Measurements from ENCODE around the gene GSTO2.
"Not testable (repeated sequence)": the region's sequence is repeated elsewhere in the genome, so short reads cannot be mapped to it uniquely, and the experiment has no call there.

GSTO2 gene

DNA sequence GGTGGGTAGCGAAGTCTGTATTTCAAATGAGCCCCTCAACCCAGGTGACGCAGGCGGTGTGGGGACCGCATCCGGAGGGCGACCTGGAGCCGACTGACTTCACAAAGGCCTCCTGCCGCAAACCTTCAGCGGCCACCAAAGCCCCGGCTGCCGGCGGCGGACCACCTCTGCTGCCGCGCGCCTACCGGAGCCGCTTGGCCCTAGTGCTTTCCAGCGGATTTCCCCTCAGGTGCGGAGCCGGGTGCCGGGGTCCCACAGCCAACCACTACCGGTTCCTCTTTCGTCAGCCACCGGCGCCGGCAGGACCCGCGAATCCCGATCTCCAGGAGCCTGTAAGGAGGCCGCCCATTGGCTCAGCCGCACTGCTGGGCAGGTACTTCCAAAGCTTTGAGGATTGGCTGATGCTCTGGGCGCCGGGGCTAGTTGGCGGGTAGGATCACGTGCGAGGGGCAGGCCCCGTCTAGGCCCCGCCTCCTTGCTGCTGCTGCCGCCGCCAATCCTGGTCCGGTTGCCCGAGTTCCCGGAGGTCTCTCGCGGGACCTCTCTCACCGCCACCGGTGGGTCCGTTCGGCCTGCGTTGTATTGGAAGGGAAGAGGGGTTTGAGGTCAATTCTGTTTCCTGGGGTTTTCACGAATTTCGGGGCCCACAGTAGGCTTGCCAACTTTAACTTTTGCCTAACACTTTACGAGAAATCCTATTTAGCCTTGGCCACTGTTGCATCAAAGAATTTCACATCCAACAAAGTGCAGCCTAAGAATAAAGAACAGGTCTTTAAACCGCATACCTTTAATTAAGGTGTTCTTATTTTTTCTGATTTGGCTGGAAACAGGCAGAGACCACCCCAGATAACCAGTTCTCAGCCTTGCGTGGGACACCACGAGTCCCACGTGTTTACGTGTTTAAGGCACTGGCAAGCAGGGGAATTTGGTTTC is at the start of gene GSTO2:
GSTO2 (plus strand) TSS at position 472 of the 933 bp plus-strand sequence. CDS start 5,732 bp downstream, outside the sequence.
- Histone ChIP-seq H3K4me3 (ENCODE audit: low read length) (peak within 1 kb of the TSS; percentile 93), H3K27me3 (ENCODE audit: control insufficient read depth, insufficient read depth, low read length) (no peaks in the 10 kb centered on the region), H3K36me3 (ENCODE audit: control insufficient read depth, insufficient read depth, low read length) (no peaks in the 10 kb centered on the region), H3K9ac (ENCODE audit: low read length) (peak within 1 kb of the TSS; percentile 92), H3K9me3 (ENCODE audit: control insufficient read depth, low read length) (no peaks in the 10 kb centered on the region), H3K4me1 (ENCODE audit: control insufficient read depth, insufficient read depth, low read length) (peaks cover 8% of the 10 kb centered on the region)

DNA sequence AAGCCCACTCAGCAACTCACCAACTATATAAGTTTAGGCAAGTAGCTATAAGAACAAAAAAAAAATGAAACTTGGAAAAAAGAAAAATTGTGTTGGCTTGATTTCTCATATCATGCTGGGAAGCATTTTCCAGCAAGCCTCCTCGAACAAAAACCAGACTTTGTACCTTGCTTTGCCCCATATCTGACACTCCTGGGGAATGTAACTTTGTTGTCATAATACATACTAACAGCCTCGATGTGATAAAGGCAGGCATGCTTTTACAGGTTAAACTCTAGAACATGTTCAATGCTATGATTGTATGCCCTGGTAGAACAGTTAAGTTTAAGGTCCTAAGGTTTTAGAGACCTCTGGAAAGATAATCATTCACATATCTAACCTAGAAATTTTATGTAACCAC is 48.5 kb upstream of the GSTO2 start:
- H3K36me3 ChIP-seq (ENCODE audit: control insufficient read depth, insufficient read depth, low read length): no peaks in the 10 kb centered on the region
- H3K9me3 ChIP-seq (ENCODE audit: control insufficient read depth, low read length): no peaks in the 10 kb centered on the region
- no peak overlapping the region for H3K4me3 ChIP-seq (ENCODE audit: low read length)
- no peaks in the 10 kb centered on the region for H3K4me1 ChIP-seq (ENCODE audit: control insufficient read depth, insufficient read depth, low read length)
- H3K27me3 ChIP-seq (ENCODE audit: control insufficient read depth, insufficient read depth, low read length): no peaks in the 10 kb centered on the region
- no peak overlapping the region for H3K9ac ChIP-seq (ENCODE audit: low read length)

DNA sequence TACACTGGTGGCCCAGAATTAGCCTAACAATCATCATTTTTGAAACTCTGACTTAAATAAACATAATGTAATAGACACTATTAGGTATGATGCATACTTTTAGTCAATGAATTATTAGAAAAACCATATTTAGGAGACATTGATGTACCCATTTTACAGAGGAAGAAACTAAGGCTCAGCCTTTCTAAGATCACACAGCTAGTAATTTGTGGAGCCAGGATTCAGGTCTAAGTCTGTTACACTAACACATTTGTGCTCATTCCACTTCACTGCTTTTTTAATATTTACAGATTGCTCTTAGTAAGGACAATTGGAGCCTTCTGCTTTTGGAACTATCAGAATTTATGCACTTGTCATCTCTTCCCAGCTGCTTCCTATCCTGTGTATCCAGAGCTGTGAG is 45.7 kb upstream of the GSTO2 start:
- H3K36me3 ChIP-seq (ENCODE audit: control insufficient read depth, insufficient read depth, low read length): no peaks in the 10 kb centered on the region
- no peaks in the 10 kb centered on the region for H3K9me3 ChIP-seq (ENCODE audit: control insufficient read depth, low read length)
- no peaks in the 10 kb centered on the region for H3K27me3 ChIP-seq (ENCODE audit: control insufficient read depth, insufficient read depth, low read length)
- H3K4me1 ChIP-seq (ENCODE audit: control insufficient read depth, insufficient read depth, low read length): no peaks in the 10 kb centered on the region
- H3K9ac ChIP-seq (ENCODE audit: low read length): no peak overlapping the region
- no peak overlapping the region for H3K4me3 ChIP-seq (ENCODE audit: low read length)

DNA sequence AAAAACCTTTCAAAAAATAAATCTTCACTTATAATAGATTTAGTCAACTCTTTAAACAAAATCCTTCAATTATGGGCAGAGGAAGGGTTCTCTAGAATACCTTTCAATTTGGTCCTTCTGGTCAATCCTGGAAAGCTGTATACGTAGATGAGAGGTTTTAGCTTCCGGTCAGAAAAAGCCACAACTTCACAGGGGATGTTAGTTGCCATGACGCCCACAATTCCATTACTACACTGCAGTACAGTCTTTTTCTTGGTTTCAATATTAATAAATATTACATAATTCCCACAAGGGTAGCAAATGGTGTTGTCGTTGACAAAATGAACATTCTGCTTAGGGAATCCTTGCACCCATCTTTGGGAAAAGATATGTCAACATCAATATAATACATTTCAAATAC is 38.5 kb upstream of the GSTO2 start:
- no peak overlapping the region for H3K4me3 ChIP-seq (ENCODE audit: low read length)
- H3K9ac ChIP-seq (ENCODE audit: low read length): no peak overlapping the region
- H3K36me3 ChIP-seq (ENCODE audit: control insufficient read depth, insufficient read depth, low read length): no peaks in the 10 kb centered on the region
- no peaks in the 10 kb centered on the region for H3K4me1 ChIP-seq (ENCODE audit: control insufficient read depth, insufficient read depth, low read length)
- H3K27me3 ChIP-seq (ENCODE audit: control insufficient read depth, insufficient read depth, low read length): no peaks in the 10 kb centered on the region
- H3K9me3 ChIP-seq (ENCODE audit: control insufficient read depth, low read length): no peaks in the 10 kb centered on the region

DNA sequence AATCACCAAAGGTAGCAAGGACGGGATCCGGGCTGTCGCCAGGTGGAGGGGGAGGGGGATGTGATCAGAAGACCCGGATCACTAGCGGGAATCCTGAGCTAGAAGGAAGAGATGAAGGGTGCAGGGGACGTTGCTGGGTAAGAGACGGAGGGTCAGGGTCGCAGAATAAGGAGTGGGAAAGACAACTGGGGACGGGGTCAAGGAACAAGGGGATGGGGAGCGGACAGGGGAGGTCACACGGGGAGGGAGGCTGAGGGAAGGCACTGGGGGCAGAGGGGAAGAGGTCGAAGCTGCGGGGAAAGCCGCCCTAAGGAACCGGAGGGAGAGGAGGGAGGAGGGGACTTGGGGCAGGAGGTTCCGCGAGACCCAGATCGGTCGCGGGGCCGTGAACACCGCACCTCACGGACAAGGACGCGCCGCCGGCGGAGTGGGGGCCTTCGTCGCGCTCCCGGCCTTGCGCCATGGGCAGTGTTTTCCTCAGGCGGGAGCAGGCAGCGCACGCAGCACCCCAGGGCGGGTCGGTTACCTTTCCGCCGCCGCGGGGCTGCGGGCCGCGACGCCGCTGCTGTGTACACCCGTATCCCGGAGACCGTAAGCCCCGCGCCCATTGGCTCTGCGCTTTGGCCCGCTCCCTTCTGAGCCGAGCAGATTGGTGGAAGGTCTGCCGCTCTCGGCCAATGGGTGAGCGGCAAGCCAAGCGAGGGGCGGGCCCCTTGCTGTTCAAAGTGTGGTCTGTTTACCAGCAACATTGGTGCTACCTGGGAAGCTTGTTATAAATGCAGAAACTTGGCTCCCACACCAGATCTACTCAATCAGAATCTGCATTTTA is 37.0 kb upstream of the GSTO2 start, which contains the start of gene CFAP43:
CFAP43 (minus strand) TSS at position 581 of the 829 bp plus-strand sequence; CDS start at position 463, 118 bp downstream.
- Histone ChIP-seq H3K36me3 (ENCODE audit: control insufficient read depth, insufficient read depth, low read length) (no peaks in the 10 kb centered on the region), H3K9ac (ENCODE audit: low read length) (peak within 1 kb of the TSS; percentile 82)

DNA sequence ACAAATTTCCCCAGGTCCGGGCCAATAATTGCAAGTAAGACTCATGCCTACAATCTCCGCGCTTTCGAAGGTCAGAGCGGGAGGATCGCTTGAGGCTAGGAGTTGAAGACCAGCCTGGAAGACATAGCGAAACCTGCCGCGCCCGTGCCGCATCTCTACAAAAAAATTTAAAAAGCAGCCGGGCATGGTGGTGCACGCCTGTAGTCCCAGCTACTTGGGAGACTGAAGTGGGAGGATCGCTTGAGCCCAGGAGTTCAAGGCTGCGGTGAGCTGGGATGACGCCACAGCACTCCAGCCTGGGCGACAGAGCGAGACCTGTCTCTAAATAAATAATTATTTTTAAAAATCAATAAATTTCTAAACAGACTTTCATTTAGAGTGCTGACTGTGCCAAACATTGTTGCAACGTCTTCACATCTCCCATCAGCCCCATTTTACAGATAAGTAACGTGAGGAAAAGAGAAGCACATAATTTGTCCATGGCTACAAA is 36.3 kb upstream of the GSTO2 start:
- Histone ChIP-seq H3K36me3 (ENCODE audit: control insufficient read depth, insufficient read depth, low read length) (no peaks in the 10 kb centered on the region), H3K4me3 (ENCODE audit: low read length) (peak overlapping the region; percentile 54), H3K9ac (ENCODE audit: low read length) (peak overlapping the region; percentile 59)

More for the DNA sequence above, 37.0 kb upstream of the GSTO2 start, which contains the start of gene CFAP43:
- Histone ChIP-seq H3K27me3 (ENCODE audit: control insufficient read depth, insufficient read depth, low read length) (no peaks in the 10 kb centered on the region), H3K4me1 (ENCODE audit: control insufficient read depth, insufficient read depth, low read length) (no peaks in the 10 kb centered on the region), H3K4me3 (ENCODE audit: low read length) (peak within 1 kb of the TSS; percentile 54), H3K9me3 (ENCODE audit: control insufficient read depth, low read length) (no peaks in the 10 kb centered on the region)

DNA sequence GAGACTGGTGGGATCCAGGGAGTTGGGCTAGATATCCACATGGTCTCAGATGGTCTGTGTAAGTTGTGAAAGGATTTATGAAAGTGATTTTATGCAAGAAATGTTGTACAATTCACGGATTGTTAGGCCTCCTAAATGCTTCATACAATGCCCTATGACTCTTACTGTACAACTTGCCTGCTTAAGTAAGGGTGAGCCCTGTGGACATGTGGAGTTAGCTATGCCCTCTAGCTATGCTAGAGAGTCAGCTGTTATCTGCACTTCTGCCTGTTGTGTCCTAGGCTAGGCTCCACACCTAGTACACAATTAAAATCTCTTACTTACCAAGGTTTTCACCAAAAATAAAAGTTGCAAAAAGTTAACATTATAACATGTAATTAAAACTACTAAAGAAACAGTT is 35.2 kb upstream of the GSTO2 start:
- Histone ChIP-seq H3K36me3 (ENCODE audit: control insufficient read depth, insufficient read depth, low read length) (no peaks in the 10 kb centered on the region), H3K27me3 (ENCODE audit: control insufficient read depth, insufficient read depth, low read length) (no peaks in the 10 kb centered on the region), H3K4me3 (ENCODE audit: low read length) (no peak overlapping the region), H3K9me3 (ENCODE audit: control insufficient read depth, low read length) (no peaks in the 10 kb centered on the region), H3K9ac (ENCODE audit: low read length) (no peak overlapping the region), H3K4me1 (ENCODE audit: control insufficient read depth, insufficient read depth, low read length) (no peaks in the 10 kb centered on the region)

More for the DNA sequence above, 36.3 kb upstream of the GSTO2 start:
- Histone ChIP-seq H3K4me1 (ENCODE audit: control insufficient read depth, insufficient read depth, low read length) (no peaks in the 10 kb centered on the region), H3K9me3 (ENCODE audit: control insufficient read depth, low read length) (no peaks in the 10 kb centered on the region), H3K27me3 (ENCODE audit: control insufficient read depth, insufficient read depth, low read length) (no peaks in the 10 kb centered on the region)

DNA sequence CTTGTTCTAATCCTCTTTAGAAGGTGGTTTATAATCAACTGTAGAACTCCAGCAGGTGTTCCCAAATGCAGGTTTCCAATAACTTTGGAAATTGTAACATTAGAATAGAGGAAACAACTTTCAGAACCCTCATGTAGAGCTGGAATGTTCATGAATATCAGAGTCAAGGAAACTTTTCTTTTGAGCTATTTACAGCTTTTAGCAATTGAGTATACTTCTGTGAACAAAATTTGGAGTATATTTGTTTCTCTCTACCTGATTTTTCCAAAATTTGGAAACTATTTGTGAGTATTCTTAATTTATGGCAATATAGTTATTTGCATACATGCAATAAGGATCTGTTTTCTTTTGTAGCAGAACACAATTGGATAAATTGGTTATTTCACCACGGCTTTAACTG is 34.0 kb upstream of the GSTO2 start:
- Histone ChIP-seq H3K9ac (ENCODE audit: low read length) (no peak overlapping the region), H3K27me3 (ENCODE audit: control insufficient read depth, insufficient read depth, low read length) (no peaks in the 10 kb centered on the region), H3K36me3 (ENCODE audit: control insufficient read depth, insufficient read depth, low read length) (no peaks in the 10 kb centered on the region), H3K4me1 (ENCODE audit: control insufficient read depth, insufficient read depth, low read length) (no peaks in the 10 kb centered on the region), H3K9me3 (ENCODE audit: control insufficient read depth, low read length) (no peaks in the 10 kb centered on the region), H3K4me3 (ENCODE audit: low read length) (no peak overlapping the region)

DNA sequence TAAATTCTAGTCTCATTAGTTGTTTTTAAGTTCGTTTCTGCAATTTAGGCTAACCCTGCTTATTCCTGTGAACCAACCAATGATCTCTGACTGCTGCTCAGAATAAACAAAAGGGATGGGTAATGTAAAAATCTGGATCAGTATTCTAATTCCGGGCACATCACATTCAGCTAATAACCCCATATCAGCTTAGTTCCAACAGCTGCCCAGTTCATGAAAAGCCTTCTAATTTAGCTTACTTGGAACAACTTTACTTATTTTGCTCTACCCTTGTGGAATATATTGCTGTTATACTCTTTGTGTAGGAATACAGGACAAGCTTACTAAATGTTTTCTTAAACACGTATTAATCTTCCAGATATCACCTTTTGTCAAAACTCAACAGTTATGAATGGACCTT is 33.2 kb upstream of the GSTO2 start:
- Histone ChIP-seq H3K27me3 (ENCODE audit: control insufficient read depth, insufficient read depth, low read length) (no peaks in the 10 kb centered on the region), H3K4me3 (ENCODE audit: low read length) (no peak overlapping the region), H3K4me1 (ENCODE audit: control insufficient read depth, insufficient read depth, low read length) (no peaks in the 10 kb centered on the region), H3K36me3 (ENCODE audit: control insufficient read depth, insufficient read depth, low read length) (no peaks in the 10 kb centered on the region), H3K9ac (ENCODE audit: low read length) (no peak overlapping the region), H3K9me3 (ENCODE audit: control insufficient read depth, low read length) (no peaks in the 10 kb centered on the region)

DNA sequence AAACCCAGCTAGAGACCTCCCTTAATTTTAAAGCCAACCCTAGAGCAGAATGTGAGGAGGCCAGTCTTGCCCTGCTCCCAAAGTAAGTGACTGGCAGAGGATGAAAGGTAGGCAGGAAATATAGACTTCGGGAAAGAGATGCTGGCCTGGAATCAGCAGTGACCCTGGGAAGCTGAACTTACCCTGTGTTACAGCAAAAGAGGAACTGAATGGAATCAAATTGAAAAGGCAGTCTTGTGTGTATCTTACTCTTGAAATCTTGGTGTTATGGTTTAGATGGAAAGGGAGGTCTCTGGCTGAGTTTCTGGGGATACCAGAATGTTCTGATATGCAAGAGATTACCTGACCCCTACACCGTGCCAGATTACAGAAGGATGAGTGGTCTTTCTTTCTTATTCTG is 28.9 kb upstream of the GSTO2 start:
- H3K4me3 ChIP-seq (ENCODE audit: low read length): no peak overlapping the region
- H3K4me1 ChIP-seq (ENCODE audit: control insufficient read depth, insufficient read depth, low read length): no peaks in the 10 kb centered on the region
- H3K36me3 ChIP-seq (ENCODE audit: control insufficient read depth, insufficient read depth, low read length): no peaks in the 10 kb centered on the region
- no peak overlapping the region for H3K9ac ChIP-seq (ENCODE audit: low read length)
- no peaks in the 10 kb centered on the region for H3K27me3 ChIP-seq (ENCODE audit: control insufficient read depth, insufficient read depth, low read length)
- no peaks in the 10 kb centered on the region for H3K9me3 ChIP-seq (ENCODE audit: control insufficient read depth, low read length)

DNA sequence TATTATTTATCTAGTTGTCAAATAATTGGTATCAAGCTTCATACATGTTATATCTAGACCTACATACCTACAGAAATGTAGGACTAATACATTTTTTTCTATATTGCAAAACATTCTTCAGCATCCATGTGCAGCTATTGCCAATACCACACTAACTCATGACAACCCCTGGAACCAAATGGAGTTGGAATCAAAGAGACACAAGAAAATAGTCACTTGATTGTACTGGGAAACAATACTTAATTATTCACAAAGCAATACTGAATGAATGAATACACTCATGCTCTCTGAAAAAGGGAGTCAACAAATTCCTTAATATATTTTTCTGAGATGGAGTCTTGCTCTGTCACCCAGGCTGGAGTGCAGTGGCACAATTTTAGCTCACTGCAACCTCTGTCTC is 26.4 kb upstream of the GSTO2 start:
- H3K9me3 ChIP-seq (ENCODE audit: control insufficient read depth, low read length): no peaks in the 10 kb centered on the region
- H3K36me3 ChIP-seq (ENCODE audit: control insufficient read depth, insufficient read depth, low read length): no peaks in the 10 kb centered on the region
- no peak overlapping the region for H3K9ac ChIP-seq (ENCODE audit: low read length)
- no peaks in the 10 kb centered on the region for H3K27me3 ChIP-seq (ENCODE audit: control insufficient read depth, insufficient read depth, low read length)
- no peaks in the 10 kb centered on the region for H3K4me1 ChIP-seq (ENCODE audit: control insufficient read depth, insufficient read depth, low read length)
- no peak overlapping the region for H3K4me3 ChIP-seq (ENCODE audit: low read length)

DNA sequence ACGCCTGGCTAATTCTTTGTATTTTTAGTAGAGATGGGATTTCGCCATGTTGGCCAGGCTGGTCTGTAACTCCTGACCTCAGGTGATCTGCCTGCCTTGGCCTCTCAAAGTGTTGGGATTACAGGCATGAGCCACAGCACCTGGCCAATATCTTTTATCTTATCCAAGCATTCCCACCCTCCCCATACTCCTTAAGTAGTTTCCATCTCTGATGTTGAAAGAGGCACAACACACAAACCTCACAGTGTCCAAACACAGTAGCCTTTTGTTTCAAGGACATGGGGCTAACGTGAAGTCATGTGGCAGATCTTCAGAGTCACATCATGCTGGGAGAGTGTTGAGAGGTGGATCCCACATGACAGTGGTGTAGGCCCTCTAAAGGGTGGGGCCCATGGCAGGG is 26.0 kb upstream of the GSTO2 start:
- H3K27me3 ChIP-seq (ENCODE audit: control insufficient read depth, insufficient read depth, low read length); H3K9me3 ChIP-seq (ENCODE audit: control insufficient read depth, low read length); H3K4me1 ChIP-seq (ENCODE audit: control insufficient read depth, insufficient read depth, low read length); H3K36me3 ChIP-seq (ENCODE audit: control insufficient read depth, insufficient read depth, low read length); H3K4me3 ChIP-seq (ENCODE audit: low read length); H3K9ac ChIP-seq (ENCODE audit: low read length): not testable (repeated sequence)

Data from mucosa of stomach (tissue), 1 donor.